ENCODE measurements around the gene SCUBE1.

The SCUBE1 gene

GRCh38 chr22:43188829-43189545, 154.2 kb downstream of the SCUBE1 start:
- no peak for DNase-seq

GRCh38 chr22:43187171-43188099, 155.7 kb downstream of the SCUBE1 start:
- DNase-seq, result peak; percentile 98

- peak; percentile 67 for DNase-seq
Observed at GRCh38 chr22:43186272-43187170, 156.7 kb downstream of the SCUBE1 start, which contains the start of gene TTLL12. Gene TTLL12, minus strand, starts transcription at chr22:43187134. Its CDS starts 65 bp downstream, at chr22:43187069.

- DNase-seq, result no peak
Observed at GRCh38 chr22:43185860-43186261, 157.3 kb downstream of the SCUBE1 start.

GRCh38 chr22:43183496-43184277, 159.5 kb downstream of the SCUBE1 start:
- no peak for DNase-seq

- DNase-seq, result no peak
Observed at GRCh38 chr22:43182726-43183125, 160.4 kb downstream of the SCUBE1 start.

GRCh38 chr22:43182118-43182517, 161.1 kb downstream of the SCUBE1 start:
- DNase-seq, result no peak

- DNase-seq, result no peak
Observed at GRCh38 chr22:43181321-43182076, 161.7 kb downstream of the SCUBE1 start.

GRCh38 chr22:43180670-43181069, 162.5 kb downstream of the SCUBE1 start:
- no peak for DNase-seq

- no peak for DNase-seq
Observed at GRCh38 chr22:43179911-43180195, 163.3 kb downstream of the SCUBE1 start.

GRCh38 chr22:43179146-43179910, 163.8 kb downstream of the SCUBE1 start:
- no peak for DNase-seq

GRCh38 chr22:43177479-43177878, 165.7 kb downstream of the SCUBE1 start:
- no peak for DNase-seq

GRCh38 chr22:43176090-43176489, 167.1 kb downstream of the SCUBE1 start:
- no peak for DNase-seq

GRCh38 chr22:43174941-43175531, 168.1 kb downstream of the SCUBE1 start:
- no peak for DNase-seq

GRCh38 chr22:43173976-43174720, 169.0 kb downstream of the SCUBE1 start:
- no peak for DNase-seq

- DNase-seq, result no peak
Observed at GRCh38 chr22:43173566-43173965, 169.6 kb downstream of the SCUBE1 start.

GRCh38 chr22:43172191-43172590, 171.0 kb downstream of the SCUBE1 start:
- no peak for DNase-seq

GRCh38 chr22:43171607-43172006, 171.6 kb downstream of the SCUBE1 start:
- DNase-seq, result no peak

GRCh38 chr22:43171019-43171491, 172.1 kb downstream of the SCUBE1 start:
- no peak for DNase-seq
